EH (cell line): ENCODE data around the gene ZNF682.
"Not testable (repeated sequence)": the region's sequence is repeated elsewhere in the genome, so short reads cannot be mapped to it uniquely, and the experiment has no call there.

Source experiments
- DNase-seq: peaks from one replicate; pipeline ENCODE4 v3.0.0-alpha.2; 2015; ENCODE audit warnings: low read depth

The ZNF682 gene

DNA sequence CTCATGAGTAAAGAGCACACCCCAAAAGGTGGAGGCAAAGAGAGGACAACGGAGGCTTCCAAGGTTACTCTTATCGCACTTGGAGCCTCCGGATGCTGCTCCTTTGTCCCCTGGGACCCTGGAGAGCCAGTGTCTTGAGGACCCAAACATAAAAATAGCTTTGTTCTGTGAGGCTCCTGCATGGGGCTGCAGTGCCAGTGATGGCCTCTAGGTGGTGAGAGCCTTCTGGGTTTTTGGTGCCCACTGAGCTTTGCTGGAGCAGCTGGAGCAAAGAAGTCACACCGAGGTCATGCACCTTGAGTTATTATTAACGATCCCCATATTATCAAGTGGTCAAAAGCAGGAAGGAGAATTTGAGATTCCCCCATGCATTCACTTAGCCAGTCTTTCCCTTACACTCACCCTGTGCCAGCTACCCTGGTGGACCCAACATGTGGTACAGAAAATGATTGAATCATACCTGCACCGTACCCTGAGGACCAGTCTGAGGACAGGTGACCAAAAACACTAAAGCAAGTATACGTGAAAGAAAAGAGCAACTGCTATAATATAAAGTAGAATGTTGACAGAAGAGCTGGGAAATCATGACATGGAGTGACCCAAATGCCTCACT, 41.5 kb downstream of the ZNF682 start:
- DNase-seq, result no peak

DNA sequence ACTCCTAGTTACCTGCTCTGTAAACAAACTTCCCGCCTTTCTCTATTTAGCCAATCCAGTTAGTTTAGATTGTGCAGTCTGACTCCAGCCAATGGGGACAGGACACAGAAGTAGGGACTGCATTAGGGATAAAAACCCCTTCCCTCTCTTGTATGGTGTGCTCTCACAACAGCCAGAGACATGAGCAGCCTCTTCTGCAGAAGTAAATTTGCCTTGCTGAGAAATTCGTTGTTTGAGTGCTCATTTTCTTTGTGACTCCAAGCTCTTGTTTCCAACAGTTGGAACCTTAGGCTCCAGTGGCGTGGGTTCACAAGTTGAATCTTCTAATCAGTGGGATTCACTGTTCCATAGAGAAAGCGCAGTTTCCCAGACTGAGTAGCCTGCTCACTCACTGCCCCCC, 72.4 kb downstream of the ZNF682 start:
- DNase-seq, result no peak

DNA sequence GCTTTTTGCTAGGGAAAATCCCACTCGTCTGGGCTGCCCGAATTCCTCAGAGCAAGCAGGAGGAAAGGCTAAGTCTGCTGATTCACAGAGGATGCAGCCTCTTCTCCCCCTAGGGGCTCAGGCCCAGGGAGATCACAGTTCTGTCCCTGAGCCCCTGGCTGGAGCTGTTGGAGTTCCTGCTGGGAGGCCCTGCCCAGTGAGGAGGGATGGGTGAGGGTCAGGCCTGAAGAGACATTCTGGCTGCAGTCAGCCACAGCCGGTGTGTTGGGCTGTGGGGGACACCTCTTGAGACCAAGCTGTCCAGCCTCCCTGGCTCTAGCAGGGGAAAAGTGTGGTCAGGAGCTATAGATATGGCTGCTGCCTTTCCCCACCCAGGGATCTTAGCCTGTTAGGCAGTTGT, 73.2 kb downstream of the ZNF682 start:
- not testable (repeated sequence) for DNase-seq

DNA sequence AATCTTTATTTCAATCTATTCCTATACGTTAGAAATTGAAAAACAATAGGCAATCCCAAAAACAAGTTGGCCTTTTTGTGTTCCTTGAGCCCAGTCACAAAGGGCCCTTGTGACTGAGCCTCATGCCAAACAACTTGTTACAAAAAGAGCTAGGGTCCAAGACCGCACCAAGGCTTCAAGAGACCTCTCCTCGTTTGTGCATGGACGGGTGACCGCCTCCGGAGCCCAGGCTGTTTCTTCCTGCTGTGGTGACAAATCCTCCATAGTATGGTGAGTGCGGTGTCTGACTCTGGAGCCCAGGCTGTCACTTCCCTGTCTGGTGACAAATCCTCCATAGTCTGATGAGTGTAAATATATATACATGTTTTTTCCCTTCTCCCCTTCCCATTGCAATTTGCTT, 74.9 kb downstream of the ZNF682 start:
- DNase-seq, result no peak

DNA sequence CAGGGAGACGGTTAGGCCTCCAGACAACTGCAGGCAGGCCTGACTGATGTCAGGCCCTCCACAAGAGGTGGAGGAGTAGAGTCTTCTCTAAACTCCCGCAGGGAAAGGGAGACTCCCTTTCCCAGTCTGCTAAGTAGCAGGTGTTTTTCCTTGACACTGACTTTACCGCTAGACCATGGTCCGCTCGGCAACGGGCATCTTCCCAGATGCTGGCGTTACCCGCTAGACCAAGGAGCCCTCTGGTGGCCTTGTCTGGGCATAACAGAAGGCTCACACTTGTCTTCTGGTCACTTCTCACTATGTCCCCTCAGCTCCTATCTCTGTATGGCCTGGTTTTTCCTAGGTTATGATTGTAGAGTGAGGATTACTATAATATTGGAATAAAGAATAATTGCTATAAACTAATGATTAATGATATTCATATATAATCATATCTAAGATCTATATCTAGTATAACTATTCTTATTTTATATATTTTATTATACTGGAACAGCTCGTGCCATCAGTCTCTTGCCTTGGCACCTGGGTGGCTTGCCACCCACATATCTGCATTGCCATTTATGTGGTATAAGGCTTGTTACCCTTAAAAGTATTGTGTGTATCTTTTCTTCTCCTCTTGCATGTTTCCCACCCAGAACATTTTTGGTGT, 80.0 kb downstream of the ZNF682 start:
- DNase-seq, result peak; percentile 61

DNA sequence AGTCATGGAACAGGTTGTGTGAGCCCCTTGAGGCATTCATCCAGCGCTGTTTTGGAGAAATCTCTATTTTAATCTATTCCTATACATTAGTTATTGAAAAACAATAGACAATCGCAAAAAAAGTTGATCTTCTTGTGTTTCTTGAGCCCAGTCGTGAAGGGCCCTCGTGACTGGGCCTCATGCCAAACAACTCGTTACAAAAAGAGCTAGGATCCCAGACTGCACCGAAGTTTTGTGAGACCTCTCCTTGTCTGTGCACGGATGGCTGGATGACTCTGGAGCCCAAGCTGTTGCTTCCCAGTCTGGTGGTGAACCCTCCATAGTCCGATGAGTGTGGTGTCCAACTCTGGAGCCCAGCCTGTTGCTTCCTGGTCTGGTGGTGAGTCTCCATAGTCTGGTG, 81.5 kb downstream of the ZNF682 start:
- DNase-seq, result not testable (repeated sequence)

DNA sequence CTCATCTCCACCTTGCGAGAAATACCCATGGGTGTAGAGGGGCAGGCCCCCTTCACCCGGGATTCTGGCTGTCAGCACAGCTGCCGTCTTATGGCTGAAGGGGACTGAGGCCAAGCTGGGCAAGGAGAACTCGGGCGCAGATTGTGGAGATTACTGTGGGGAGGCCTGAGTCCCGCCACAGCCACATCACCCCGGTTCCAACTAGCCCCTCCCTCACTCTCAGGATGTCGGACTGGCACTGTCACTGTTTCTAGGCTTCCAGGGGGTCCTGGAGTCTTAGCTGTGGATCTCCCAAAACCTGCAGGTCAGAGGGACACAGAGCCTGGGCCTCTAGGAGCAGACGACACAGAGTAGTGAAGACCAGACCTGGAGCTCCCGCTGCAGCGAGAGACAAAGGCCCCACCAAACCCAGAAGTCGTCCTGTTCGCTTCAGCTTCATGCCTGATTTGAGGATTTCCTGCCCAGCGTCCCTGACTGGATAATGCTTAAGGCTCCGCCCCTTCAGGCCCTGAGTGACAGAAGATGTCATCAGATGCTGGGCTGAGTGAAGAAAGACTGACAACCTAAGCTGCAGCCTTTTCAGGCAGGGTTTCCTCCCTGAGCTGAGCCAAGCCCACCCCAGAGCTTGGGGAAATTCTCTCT, 82.8 kb downstream of the ZNF682 start:
- peak; percentile 1 for DNase-seq

DNA sequence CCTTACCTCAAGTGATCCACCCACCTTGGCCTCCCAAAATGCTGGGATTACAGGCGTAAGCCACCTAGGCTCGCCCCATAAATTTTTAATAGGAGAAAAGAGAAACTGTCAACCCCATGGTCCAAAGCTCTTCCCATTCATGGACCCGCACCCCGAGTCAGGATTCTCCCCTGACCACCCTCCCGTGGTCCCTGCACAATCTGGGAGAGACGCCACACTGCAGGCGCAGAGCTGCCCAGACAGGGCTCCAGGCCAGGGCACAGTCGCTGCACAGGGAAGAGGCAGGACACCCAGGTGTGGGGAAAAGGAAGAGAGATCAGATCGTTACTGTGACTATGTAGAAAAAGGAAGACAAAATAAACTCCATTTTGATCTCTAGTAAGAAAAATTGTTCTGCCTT, 84.1 kb downstream of the ZNF682 start:
- DNase-seq, result no peak
